GM12878 (cell line): ENCODE results near the gene POLR1F. TPM values are rescaled to one million over a fixed set of nuclear protein-coding genes. Genes with fewer than 3 reads are reported as not detected.

Source experiments
- ATAC-seq: fragments of 200-7000 bp; cut with Tn5 transposase; 3 replicates; pipeline ENCODE4 v1.9.1; 2020; ENCODE audit warnings: mild to moderate bottlenecking, moderate library complexity
- BruUV-seq: library from RNA; stranded (reverse); fragments of 400-500 nt; replicated peaks from 2 replicates; lab custom pipeline; 2021; lab: Mats Ljungman, UMichigan
- CTCF ChIA-PET: fragments of 300-600 bp; sonication (Branson Sonifier 250); formaldehyde crosslinking; extraction: SDS; loops from one replicate; lab custom pipeline; 2021; ENCODE audit warnings: inconsistent platforms; lab: Yijun Ruan, JAX
- POLR2A ChIA-PET: fragments of 350-600 bp; formaldehyde crosslinking; extraction: SDS; loops from one replicate; lab custom pipeline; 2021; ENCODE audit warnings: inconsistent platforms; lab: Charles Lee
- RAD21 ChIA-PET: fragments of 300-600 bp; sonication (Branson Sonifier 250); formaldehyde crosslinking; loops from one replicate; lab custom pipeline; 2023; ENCODE audit warnings: antibody characterized with exemption; ENCODE audit not compliant: unreplicated experiment; lab: Charles Lee
- SMC1A ChIA-PET: fragments of 300-600 bp; sonication (Branson Sonifier 250); formaldehyde crosslinking; loops from one replicate; lab custom pipeline; 2023; ENCODE audit not compliant: unreplicated experiment, uncharacterized antibody; lab: Charles Lee
- DNase-seq: peaks from one replicate; pipeline ENCODE4 v3.0.0-alpha.2; 2011; ENCODE audit warnings: low read depth, low spot score
- FAIRE-seq: peaks from 3 replicates; lab custom pipeline; 2011; peaks lifted over from hg19 to GRCh38; lab: Jason Lieb, UNC
- H2AFZ ChIP-seq: 2 replicates; pipeline ENCODE4 v1.6.0; 2011; ENCODE audit warnings: low read depth, low read length, control low read depth; ENCODE audit not compliant: control insufficient read depth
- H3K27ac ChIP-seq: 2 replicates; pipeline ENCODE4 v1.5.1; 2011; ENCODE audit warnings: control low read depth; ENCODE audit not compliant: control insufficient read depth, insufficient read depth
- H3K27me3 ChIP-seq, 2 experiments: replicated peaks in 1 of 2; 2 replicates each; pipeline versions ENCODE4 v1.6.0 to v1.6.1; 2011; ENCODE audit warnings: low read length in 1 of 2; ENCODE audit not compliant: control insufficient read depth in 2 of 2, insufficient read depth in 2 of 2
- H3K36me3 ChIP-seq, 2 experiments: 2 replicates each; pipeline ENCODE4 v1.5.1; 2011; ENCODE audit warnings: low read length in 1 of 2; ENCODE audit not compliant: control insufficient read depth in 2 of 2, insufficient read depth in 2 of 2
- H3K4me1 ChIP-seq: 2 replicates; pipeline ENCODE4 v1.6.1; 2011; ENCODE audit warnings: mild to moderate bottlenecking, low read length, moderate library complexity, mixed read lengths; ENCODE audit not compliant: control insufficient read depth, insufficient read depth
- H3K4me2 ChIP-seq: 2 replicates; pipeline ENCODE4 v1.6.0; 2011; ENCODE audit warnings: control low read depth; ENCODE audit not compliant: control insufficient read depth, insufficient read depth
- H3K4me3 ChIP-seq: fragments of 200-600 bp; sonication (generic); 2 replicates; pipeline ENCODE4 v1.5.1; 2016
- H3K79me2 ChIP-seq: 2 replicates; pipeline ENCODE4 v1.6.0; 2011; ENCODE audit warnings: low read length; ENCODE audit not compliant: control insufficient read depth, insufficient read depth
- H3K9ac ChIP-seq: 2 replicates; pipeline ENCODE4 v1.8.0; 2011; ENCODE audit warnings: low read length, control low read depth, mixed read lengths; ENCODE audit not compliant: control insufficient read depth, insufficient read depth
- H3K9me3 ChIP-seq: replicated peaks from 3 replicates; pipeline ENCODE4 v1.5.1; 2011; ENCODE audit warnings: mild to moderate bottlenecking, low read length; ENCODE audit not compliant: control insufficient read depth, insufficient read depth
- H4K20me1 ChIP-seq: 2 replicates; pipeline ENCODE4 v1.6.0; 2011; ENCODE audit not compliant: control insufficient read depth, insufficient read depth
- ASH2L ChIP-seq: fragments of 300-600, 200-600 bp; sonication (generic); IDR thresholded peaks from 2 replicates; pipeline ENCODE4 v1.6.1; 2017; ENCODE audit warnings: low read depth, mild to moderate bottlenecking, borderline replicate concordance
- POU2F2 ChIP-seq: IDR thresholded peaks from 3 replicates; pipeline ENCODE4 v1.6.1; 2011; ENCODE audit warnings: low read depth, mild to moderate bottlenecking, low read length, borderline replicate concordance
- SIN3A ChIP-seq: IDR thresholded peaks from 2 replicates; pipeline ENCODE4 v1.6.1; 2012; ENCODE audit warnings: low read depth, low read length, improper control_type of control experiment
- ZNF207 ChIP-seq: fragments of 450-650 bp; IDR thresholded peaks from 2 replicates; pipeline ENCODE4 v1.6.1; 2014; ENCODE audit warnings: antibody characterized with exemption, mild to moderate bottlenecking, borderline replicate concordance
- ZNF24 ChIP-seq: fragments of 450-650 bp; IDR thresholded peaks from 2 replicates; pipeline ENCODE4 v1.6.1; 2017; ENCODE audit warnings: antibody characterized with exemption, mild to moderate bottlenecking
- in situ Hi-C: fragments of 300-500 bp; cut with MboI; formaldehyde crosslinking; loops from 9 replicates; pipeline ENCODE4 v1.14.3; 2018; ENCODE audit warnings: mixed read lengths
- intact Hi-C: fragments of 100-400 bp; cut with micrococcal nuclease; formaldehyde crosslinking; loops from one replicate; pipeline ENCODE4 v1.14.2; 2022; ENCODE audit not compliant: unreplicated experiment
- polyA plus RNA-seq, 11 experiments: library from polyadenylated mRNA; depleted of rRNA in 4 of 11; unstranded in 6 of 11; stranded (reverse) in 5 of 11; fragments of >200 nt; fragmentation: Nextera tagmentation in 4 of 11; fragmentation: Illumina TruSeq in 1 of 11; extraction: Ambion mirVana in 4 of 11; extraction: Trizol in 1 of 11; gene quantifications; 1 replicate in 1 of 11; 2 replicates in 10 of 11; pipeline versions ENCODE4 v1.2.1 to v1.2.3, GENCODE V29; 2011 to 2016; ENCODE audit warnings: inconsistent platforms in 2 of 11, missing spikeins in 2 of 11, low read depth in 1 of 11
- total RNA-seq, 4 experiments: library from RNA; depleted of rRNA in 3 of 4; stranded (reverse); fragments of >200 nt in 3 of 4; fragmentation: Illumina TruSeq in 1 of 4; extraction: Trizol in 1 of 4; gene quantifications; 2 replicates each; pipeline versions ENCODE4 v1.2.1 to v1.2.3, GENCODE V29; 2013 to 2021
- TF ChIP-seq, protein P1 (sequence below): fragments of 450-650 bp; IDR thresholded peaks from 2 replicates; pipeline ENCODE4 v1.6.1; 2017; ENCODE audit warnings: antibody characterized with exemption, mild to moderate bottlenecking, moderate library complexity
- TF ChIP-seq, protein P2 (sequence below): fragments of 450-650 bp; IDR thresholded peaks from 2 replicates; pipeline ENCODE4 v1.6.1; 2016; ENCODE audit warnings: mild to moderate bottlenecking

POLR1F gene
- total and polyA plus RNA-seq, 10 of the 15 experiments (the other 5 are each of a cell fraction or from before 2014, with no cell fraction given): 16.9 to 129 (median 29.7) TPM

DNA sequence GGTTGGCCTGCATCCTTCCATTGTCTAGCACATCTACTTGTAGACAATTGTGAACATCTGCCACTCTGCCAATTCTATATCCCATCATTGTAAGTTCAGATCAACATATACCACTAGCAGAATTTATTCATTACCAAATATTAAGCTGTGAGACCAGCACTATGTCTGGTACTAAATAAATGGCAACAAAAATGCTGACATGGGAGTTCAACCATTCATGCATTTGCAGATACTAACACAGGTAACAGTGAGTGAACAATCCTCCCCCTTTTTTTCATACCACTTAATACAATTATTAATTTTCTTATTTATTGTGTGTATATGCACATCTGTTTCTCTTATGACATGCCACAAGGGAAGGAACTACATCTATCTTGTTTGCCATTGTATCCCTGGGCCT, 11.9 kb downstream of the POLR1F start:
- FAIRE-seq: no peak
- no peaks in the 10 kb centered on the region for H3K4me1 ChIP-seq
- in situ Hi-C loops: no loop called here
- SMC1A ChIA-PET: interaction anchor here (0.6 to 1.4 kb wide), 3 partner anchors 10 to 1528 kb away, joined by 3 to 4 read pairs (median 3); no protein-coding TSS in a partner anchor
- POLR2A ChIA-PET: no interaction called here
- H4K20me1 ChIP-seq: no peaks in the 10 kb centered on the region
- RAD21 ChIA-PET: no interaction called here
- H3K27me3 ChIP-seq: no peaks in the 10 kb centered on the region
- TF ChIP-seq ZNF24: no peak
- TF ChIP-seq ZNF207: no peak
- no peak for TF ChIP-seq POU2F2
- TF ChIP-seq, protein P1, sequence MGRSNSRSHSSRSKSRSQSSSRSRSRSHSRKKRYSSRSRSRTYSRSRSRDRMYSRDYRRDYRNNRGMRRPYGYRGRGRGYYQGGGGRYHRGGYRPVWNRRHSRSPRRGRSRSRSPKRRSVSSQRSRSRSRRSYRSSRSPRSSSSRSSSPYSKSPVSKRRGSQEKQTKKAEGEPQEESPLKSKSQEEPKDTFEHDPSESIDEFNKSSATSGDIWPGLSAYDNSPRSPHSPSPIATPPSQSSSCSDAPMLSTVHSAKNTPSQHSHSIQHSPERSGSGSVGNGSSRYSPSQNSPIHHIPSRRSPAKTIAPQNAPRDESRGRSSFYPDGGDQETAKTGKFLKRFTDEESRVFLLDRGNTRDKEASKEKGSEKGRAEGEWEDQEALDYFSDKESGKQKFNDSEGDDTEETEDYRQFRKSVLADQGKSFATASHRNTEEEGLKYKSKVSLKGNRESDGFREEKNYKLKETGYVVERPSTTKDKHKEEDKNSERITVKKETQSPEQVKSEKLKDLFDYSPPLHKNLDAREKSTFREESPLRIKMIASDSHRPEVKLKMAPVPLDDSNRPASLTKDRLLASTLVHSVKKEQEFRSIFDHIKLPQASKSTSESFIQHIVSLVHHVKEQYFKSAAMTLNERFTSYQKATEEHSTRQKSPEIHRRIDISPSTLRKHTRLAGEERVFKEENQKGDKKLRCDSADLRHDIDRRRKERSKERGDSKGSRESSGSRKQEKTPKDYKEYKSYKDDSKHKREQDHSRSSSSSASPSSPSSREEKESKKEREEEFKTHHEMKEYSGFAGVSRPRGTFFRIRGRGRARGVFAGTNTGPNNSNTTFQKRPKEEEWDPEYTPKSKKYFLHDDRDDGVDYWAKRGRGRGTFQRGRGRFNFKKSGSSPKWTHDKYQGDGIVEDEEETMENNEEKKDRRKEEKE: no peak
- TF ChIP-seq ASH2L: no peak
- TF ChIP-seq, protein P2, sequence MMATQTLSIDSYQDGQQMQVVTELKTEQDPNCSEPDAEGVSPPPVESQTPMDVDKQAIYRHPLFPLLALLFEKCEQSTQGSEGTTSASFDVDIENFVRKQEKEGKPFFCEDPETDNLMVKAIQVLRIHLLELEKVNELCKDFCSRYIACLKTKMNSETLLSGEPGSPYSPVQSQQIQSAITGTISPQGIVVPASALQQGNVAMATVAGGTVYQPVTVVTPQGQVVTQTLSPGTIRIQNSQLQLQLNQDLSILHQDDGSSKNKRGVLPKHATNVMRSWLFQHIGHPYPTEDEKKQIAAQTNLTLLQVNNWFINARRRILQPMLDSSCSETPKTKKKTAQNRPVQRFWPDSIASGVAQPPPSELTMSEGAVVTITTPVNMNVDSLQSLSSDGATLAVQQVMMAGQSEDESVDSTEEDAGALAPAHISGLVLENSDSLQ: no peak
- no peak for TF ChIP-seq SIN3A
- no peak overlapping the region for H3K4me3 ChIP-seq
- no peak overlapping the region for H2AFZ ChIP-seq
- CTCF ChIA-PET: no interaction called here
- no peak for ATAC-seq
- H3K36me3 ChIP-seq: peaks cover 2 to 6% of the 10 kb centered on the region in 2 experiments; a peak in 2 of 4 replicates
- no peak overlapping the region for H3K27ac ChIP-seq
- no TSS peak for BruUV-seq
- no peak for DNase-seq
- no peak overlapping the region for H3K9ac ChIP-seq
- H3K4me2 ChIP-seq: no peak overlapping the region
- no peaks in the 10 kb centered on the region for H3K79me2 ChIP-seq
- intact Hi-C loops: no loop called here
- H3K9me3 ChIP-seq: no peaks in the 10 kb centered on the region; the same call in 2 of the 3 replicates
